ES-I3 (cell line): ENCODE measurements around the gene COL6A3.

Experiments used
- H3K36me3 ChIP-seq: 2 replicates; pipeline ENCODE4 v1.6.1; 2013; ENCODE audit warnings: mild to moderate bottlenecking, low read length, control low read depth, moderate library complexity; ENCODE audit not compliant: insufficient read depth
- H3K4me1 ChIP-seq: 2 replicates; pipeline ENCODE4 v1.6.1; 2013; ENCODE audit warnings: mild to moderate bottlenecking, control low read depth, low read length; ENCODE audit not compliant: insufficient read depth
- H3K9ac ChIP-seq: 2 replicates; pipeline ENCODE4 v1.6.1; 2013; ENCODE audit warnings: low read depth, mild to moderate bottlenecking, low read length, moderate library complexity
- H3K9me3 ChIP-seq: 2 replicates; pipeline ENCODE4 v1.6.1; 2013; ENCODE audit warnings: mild to moderate bottlenecking, low read length, moderate library complexity; ENCODE audit not compliant: control insufficient read depth, insufficient read depth

Gene COL6A3

DNA sequence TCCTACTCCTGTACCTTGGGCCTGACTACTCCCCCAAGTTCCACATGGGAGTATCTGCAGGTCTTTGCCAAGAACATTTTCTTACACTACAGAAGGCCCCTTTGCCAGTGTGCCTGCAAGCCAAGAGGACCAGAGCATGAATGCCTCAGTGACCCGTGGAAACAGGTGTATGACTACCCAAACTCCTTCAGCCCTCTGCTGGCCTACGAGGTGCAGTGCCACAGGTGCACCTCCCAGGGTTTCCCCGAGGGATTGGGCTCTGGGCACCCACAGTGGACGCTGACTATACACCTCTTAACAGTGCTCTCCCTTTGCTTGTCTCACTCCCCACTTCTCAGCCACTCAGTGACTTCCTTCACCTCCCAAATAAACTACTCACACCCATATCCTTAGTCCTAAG lies 91.4 kb downstream of the COL6A3 start:
- H3K9ac ChIP-seq, result no peak overlapping the region
- H3K36me3 ChIP-seq, result no peaks in the 10 kb centered on the region
- H3K9me3 ChIP-seq, result no peaks in the 10 kb centered on the region

DNA sequence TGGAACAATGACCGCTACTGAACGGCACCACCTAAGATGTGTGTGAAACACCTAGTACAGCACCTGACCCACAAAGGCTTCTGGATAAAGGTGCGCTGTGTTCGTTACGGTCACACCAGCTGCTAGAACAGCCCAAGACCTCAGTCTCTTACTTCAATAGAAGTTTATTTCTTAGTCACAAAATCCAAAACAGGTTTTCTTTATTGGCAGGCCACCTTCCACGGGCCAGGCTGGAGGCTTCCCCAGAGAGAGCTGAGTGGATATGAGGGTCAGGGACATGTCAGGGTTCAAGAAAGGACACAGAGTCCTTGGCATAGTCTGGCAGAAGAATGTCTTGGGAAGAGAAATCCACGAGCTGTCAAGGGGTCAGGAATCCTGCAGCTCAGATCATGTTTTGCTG lies 92.2 kb downstream of the COL6A3 start:
- Histone ChIP-seq H3K9me3 (no peaks in the 10 kb centered on the region), H3K9ac (no peak overlapping the region), H3K4me1 (no peaks in the 10 kb centered on the region), H3K36me3 (no peaks in the 10 kb centered on the region)

More for the DNA sequence above, 91.4 kb downstream of the COL6A3 start:
- no peaks in the 10 kb centered on the region for H3K4me1 ChIP-seq

DNA sequence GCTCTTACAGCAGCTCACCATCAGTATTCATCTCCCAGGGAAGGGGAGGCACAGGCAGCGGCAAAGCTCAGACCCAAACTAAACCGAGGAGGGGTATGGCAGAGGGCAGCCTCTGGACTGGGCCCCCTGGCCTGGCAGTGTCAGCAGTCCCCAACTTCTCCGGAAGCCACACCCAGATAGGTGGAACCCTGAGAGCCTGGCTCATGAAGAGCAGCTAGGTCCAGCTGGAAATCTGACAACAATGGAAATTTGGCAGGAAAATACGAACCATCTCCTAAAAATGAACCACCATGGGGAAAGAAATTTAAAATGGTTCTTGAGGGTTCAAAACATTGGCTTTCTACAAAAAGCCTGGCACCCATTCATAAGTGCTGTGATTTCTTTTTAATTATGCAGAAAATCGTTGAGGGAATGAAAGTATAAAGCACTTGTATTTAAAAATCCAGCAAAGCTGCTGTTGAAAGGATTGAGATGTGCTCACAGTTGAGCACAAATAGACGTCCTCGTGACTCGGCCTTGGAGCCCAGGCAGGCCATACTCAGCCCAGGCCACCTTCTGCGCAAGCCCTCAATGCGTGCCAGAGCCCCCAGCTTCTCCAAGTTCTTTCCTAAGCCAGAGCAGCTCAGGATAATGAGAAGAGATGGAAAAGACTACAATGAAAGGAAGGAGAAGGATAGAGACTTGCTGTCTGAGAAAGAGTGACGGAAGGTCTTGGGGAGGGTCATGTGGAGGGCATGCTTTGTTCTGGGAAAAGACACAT lies 93.0 kb downstream of the COL6A3 start:
- no peaks in the 10 kb centered on the region for H3K4me1 ChIP-seq
- no peaks in the 10 kb centered on the region for H3K9me3 ChIP-seq
- no peak overlapping the region for H3K9ac ChIP-seq
- no peaks in the 10 kb centered on the region for H3K36me3 ChIP-seq

DNA sequence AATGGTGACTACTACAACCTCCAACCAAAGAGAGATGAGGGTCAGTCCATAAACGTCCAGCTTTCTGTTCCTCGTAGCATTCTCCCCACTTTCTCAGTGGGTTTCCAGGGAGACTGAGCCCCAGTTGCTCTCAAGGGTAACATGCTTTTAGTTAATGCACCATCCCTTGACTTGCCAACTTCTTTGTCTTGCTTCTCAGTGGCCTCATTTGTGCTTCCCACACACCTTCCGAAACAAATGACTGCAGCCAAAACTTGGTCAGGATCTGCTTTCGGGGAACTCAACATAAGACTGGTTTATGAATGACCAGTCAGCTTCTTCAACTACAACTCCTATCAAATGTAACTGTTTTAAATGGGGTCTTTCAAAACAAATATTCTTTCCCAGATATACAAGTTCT lies 94.1 kb downstream of the COL6A3 start:
- Histone ChIP-seq H3K9ac (no peak overlapping the region), H3K4me1 (no peaks in the 10 kb centered on the region), H3K36me3 (no peaks in the 10 kb centered on the region), H3K9me3 (no peaks in the 10 kb centered on the region)

DNA sequence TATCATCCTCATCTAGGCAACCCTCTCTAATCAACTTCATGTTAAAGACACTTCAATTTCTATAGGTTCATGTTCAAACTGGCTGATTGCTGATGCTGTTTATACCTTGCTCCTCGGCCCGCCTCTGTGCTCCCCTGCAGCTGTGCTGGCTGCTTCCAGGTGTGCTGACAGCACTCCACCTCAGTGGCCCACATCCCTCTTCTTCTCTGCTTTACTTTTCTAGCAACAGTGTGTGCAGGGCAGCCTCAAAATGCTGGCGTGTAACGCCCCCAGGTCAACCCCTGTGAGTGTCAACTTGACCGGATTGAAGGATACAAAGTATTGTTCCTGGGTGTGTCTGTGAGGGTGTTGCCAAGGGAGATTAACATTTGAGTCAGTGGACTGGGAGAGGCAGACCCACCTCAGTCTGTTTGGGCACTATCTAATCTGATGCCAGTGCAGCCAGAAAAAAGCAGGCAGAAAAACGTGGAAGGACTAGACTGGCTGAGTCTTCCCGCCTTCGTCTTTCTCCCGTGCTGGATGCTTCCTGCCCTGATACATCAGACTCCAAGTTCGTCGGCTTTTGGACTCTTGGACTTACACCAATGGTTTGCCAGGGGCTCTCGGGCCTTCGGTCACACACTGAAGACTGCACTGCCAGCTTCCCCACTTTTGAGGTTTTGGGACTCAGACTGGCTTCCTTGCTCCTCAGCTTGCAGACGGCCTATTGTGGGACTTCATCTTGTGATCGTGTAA lies 94.7 kb downstream of the COL6A3 start:
- no peaks in the 10 kb centered on the region for H3K36me3 ChIP-seq
- H3K4me1 ChIP-seq, result no peaks in the 10 kb centered on the region
- no peak overlapping the region for H3K9ac ChIP-seq
- H3K9me3 ChIP-seq, result no peaks in the 10 kb centered on the region

DNA sequence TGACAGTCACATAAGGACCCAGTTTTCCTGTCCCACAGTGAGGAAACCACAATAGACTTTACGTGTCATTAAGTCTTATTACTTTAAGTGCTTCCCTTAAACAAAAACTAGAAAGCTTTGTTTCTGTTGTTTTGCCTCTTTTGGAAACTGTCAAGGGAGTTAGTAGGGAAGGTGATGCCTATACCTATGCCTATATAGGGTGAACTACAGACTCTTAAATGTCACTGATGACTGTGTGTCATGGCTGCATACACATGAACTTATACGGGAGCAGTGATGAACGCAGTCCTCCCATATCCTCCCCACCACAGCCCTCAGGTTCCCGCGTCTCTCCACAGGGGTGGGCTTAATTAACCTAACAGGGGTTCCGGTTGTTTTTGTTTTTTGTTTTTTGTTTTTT lies 97.6 kb downstream of the COL6A3 start:
- Histone ChIP-seq H3K9ac (no peak overlapping the region), H3K9me3 (no peaks in the 10 kb centered on the region), H3K4me1 (no peaks in the 10 kb centered on the region), H3K36me3 (no peaks in the 10 kb centered on the region)

DNA sequence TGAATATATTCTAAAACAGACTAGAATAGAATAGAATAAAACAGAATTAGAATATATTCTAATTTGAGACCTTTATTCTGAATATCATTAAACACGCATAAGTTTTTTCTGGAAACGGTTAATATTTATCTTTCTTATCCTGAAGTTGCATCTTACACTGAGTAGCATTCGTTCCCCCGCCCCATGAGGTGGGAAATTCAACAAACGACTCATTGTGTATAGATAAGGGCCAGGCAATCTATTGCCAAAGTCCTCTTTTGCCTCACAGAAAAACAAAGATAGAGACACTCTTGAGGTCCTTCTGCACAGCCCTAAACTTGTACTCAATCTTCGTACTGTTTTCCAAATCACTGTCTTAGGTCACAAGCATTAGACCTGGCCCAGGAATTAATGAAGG lies 98.1 kb downstream of the COL6A3 start:
- H3K9ac ChIP-seq, result no peak overlapping the region
- H3K4me1 ChIP-seq, result no peaks in the 10 kb centered on the region
- H3K36me3 ChIP-seq, result no peaks in the 10 kb centered on the region
- H3K9me3 ChIP-seq, result no peaks in the 10 kb centered on the region

DNA sequence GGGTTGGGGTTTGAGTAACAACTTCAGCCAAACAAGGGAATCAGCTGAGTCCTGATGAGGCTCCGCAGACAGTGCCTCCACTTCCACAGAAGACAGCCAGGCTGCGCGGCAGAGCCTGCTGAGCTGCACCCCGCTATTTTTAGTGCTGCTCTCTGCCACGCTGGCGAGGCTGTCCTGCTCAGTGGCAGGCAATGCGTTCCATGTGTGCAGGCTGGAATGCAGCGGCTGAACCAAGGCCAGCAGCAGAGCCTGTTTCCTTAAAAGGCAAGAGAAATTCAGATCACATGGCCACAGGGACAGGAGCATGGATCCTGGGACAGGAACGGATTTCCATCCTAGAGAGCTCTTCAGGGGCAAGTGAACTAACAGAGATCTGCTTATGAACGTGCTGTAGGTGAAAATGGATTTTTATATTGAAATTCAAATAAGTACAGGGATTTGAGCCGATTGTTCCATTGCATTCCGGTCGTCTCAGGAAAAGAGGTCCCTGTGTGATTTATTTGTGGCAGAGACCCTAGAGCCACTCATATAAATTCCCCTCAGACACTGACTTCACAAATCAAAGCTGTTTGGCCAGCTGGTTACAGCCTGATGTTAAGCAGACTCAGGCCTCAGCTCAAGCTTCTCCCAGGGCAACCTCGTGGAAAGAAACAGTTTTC lies 98.7 kb downstream of the COL6A3 start:
- H3K9ac ChIP-seq, result no peak overlapping the region
- H3K9me3 ChIP-seq, result no peaks in the 10 kb centered on the region
- no peaks in the 10 kb centered on the region for H3K4me1 ChIP-seq
- no peaks in the 10 kb centered on the region for H3K36me3 ChIP-seq

DNA sequence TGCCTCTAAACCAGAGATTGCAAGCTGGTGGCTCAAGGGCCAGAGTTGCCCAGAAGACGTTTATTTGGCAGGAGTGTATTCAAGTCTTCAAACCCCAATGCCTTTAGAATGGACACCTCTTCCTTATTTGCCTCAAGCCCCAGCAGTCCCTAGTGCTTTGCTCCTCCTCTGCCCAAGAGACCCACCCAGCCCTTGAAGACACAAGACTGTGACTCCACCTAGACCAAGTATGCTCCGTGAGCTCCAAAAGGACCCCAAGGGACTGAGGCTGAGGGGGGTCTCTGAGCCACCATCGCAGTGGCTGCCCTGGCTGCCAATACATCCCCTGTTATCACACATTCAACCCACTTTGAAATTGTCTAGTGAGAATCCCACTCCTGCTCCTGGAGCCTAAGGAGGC lies 99.3 kb downstream of the COL6A3 start:
- H3K36me3 ChIP-seq, result no peaks in the 10 kb centered on the region
- no peaks in the 10 kb centered on the region for H3K4me1 ChIP-seq
- H3K9me3 ChIP-seq, result no peaks in the 10 kb centered on the region
- no peak overlapping the region for H3K9ac ChIP-seq

DNA sequence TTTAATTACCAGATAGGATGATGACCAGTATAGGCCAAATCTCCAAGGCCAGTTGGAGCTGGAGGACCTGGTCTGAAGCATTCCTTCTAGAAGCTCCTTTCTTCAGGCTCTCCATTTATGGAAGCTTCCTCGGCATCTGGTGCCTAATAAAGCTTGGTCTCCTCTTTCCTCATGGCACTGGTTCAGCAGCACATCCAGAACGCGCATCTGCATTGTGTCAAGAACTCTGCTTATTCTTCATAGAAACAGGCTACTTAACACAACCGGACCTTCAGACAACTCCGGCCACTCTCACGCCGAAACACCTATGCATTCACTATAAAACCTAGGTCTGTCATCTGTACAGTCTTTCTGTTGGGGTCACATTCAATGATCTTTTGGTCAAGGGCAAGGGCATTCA lies 99.8 kb downstream of the COL6A3 start:
- Histone ChIP-seq H3K36me3 (no peaks in the 10 kb centered on the region), H3K9me3 (no peaks in the 10 kb centered on the region), H3K9ac (no peak overlapping the region), H3K4me1 (no peaks in the 10 kb centered on the region)

DNA sequence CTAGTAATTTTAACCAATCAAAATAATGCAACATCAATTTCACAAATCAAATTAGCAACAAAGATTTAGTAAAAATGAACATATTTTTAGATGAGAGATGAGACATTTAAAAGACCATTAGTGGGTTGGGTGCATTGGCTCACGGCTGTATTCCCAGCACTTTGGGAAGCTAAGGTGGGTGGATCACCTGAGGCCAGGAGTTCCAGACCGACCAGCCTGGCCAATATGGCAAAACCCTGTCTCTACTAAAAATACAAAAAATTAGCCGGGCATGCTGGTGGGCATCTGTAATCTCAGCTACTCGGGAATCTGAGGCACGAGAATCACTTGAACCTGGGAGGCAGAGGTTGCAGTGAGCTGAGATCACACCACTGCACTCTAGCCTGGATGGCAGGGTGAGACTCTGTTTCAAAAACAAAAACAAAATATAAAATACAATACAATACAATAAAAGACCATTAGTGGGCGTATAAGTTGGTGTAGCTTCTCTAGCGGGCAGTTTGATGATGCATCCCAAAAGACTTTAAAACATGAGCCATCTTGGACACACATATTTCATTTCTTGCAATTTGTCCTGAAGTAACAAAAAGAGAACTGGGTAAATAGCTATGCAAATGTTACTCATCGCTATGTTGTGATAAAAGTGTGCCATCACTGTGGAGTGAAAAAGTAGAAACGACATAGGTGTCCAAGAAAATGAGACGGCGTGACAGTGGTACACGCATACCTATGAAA lies 101.8 kb downstream of the COL6A3 start:
- H3K4me1 ChIP-seq, result no peaks in the 10 kb centered on the region
- H3K9me3 ChIP-seq, result no peaks in the 10 kb centered on the region
- H3K9ac ChIP-seq, result no peak overlapping the region
- no peaks in the 10 kb centered on the region for H3K36me3 ChIP-seq

DNA sequence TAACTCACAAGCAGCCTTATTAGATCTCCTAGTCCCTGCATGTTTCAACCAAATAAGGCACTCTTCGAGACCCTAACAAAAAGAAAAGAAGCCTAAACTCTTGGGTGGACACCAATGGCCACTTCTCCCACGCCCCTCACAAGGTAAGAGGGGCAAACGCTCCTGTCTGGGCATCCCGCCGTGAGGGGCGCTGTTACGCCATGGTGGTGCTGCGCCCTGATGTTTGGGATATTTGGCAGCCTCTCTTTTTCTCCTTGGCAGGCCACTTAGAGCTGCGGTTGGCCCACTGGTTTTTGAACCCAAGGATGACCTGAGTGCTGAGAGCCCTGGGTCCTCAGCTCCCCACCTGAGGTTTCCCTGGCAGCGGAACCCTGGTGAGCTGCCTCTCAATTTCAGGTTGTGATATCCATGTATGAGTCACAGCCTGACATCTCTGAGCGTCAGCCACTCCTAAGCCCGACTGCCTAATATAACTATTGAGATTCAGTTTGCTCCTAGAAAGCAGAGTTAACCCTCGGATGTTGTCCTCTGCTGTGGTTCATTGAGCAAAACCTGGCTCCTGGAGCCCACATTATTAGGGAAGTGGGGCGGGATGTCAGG lies 103.3 kb downstream of the COL6A3 start:
- H3K4me1 ChIP-seq, result no peaks in the 10 kb centered on the region
- H3K36me3 ChIP-seq, result no peaks in the 10 kb centered on the region
- H3K9me3 ChIP-seq, result no peaks in the 10 kb centered on the region
- no peak overlapping the region for H3K9ac ChIP-seq

DNA sequence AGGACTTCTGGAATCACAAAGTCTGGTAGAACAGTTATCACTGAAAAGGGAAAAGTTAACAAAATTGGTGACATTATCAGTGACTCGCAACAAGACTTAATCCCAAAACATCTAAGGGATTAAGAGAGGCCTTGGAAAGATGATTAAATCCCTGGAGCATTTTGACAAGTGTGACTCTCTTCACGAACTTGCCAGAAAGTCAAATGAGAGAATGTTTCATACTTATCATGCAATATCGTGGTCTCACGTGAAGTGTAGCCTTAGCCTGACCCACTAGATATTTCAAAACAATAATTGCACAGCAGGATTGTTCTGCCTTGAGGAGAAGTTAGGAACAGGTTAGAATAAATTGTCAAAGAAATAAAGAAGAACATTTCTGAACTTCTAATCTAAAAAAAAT lies 104.5 kb downstream of the COL6A3 start:
- Histone ChIP-seq H3K36me3 (no peaks in the 10 kb centered on the region), H3K4me1 (no peaks in the 10 kb centered on the region), H3K9me3 (no peaks in the 10 kb centered on the region; the same call in 1 of the 2 replicates), H3K9ac (no peak overlapping the region)

DNA sequence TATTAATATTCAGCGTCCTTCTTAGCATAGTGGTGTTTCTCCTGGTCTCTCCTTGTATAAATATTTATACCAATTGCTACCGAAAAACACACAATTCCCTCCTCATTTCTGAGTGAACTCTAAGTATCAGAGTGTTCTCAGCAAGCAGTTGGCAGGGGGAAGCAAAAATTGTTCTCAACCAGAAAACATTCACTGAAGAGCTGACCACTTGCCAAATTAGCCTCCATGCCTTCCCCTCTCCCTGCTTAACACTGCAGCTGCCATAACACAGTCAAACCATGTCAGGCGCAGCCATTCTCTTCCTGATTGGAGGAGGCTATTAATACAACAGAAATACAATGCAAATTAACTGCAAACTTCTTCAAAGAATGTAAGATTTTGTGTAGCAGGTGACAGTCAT lies 105.0 kb downstream of the COL6A3 start:
- Histone ChIP-seq H3K9me3 (no peaks in the 10 kb centered on the region; the same call in 1 of the 2 replicates), H3K36me3 (no peaks in the 10 kb centered on the region), H3K9ac (no peak overlapping the region), H3K4me1 (no peaks in the 10 kb centered on the region)
